CD14-positive monocyte (primary cell): ENCODE measurements around the gene GPX5. TPM values are rescaled to one million over a fixed set of nuclear protein-coding genes. Genes with fewer than 3 reads are reported as not detected.

Experiments used
- DNase-seq, 3 donors: peaks; one replicate each; pipeline ENCODE4 v3.0.0-alpha.2; 2011 to 2022
- H2AFZ ChIP-seq: 2 replicates; pipeline ENCODE4 v1.6.0; 2012; ENCODE audit warnings: mild to moderate bottlenecking, low read depth, low read length, inconsistent platforms; ENCODE audit not compliant: insufficient read depth, poor library complexity, severe bottlenecking
- H3K27ac ChIP-seq, 2 donors: 1 replicate in 1 of 2; 2 replicates in 1 of 2; pipeline ENCODE4 v1.5.1; 2012 to 2013; ENCODE audit warnings: low read length in 2 of 2, control low read depth in 1 of 2, inconsistent platforms in 1 of 2, low read depth in 1 of 2, mild to moderate bottlenecking in 1 of 2
- H3K27me3 ChIP-seq, 2 donors: one replicate each; pipeline versions ENCODE4 v1.6.0 to v1.6.1; 2011 to 2013; ENCODE audit warnings: low read length in 2 of 2; ENCODE audit not compliant: control insufficient read depth in 2 of 2, insufficient read depth in 2 of 2
- H3K36me3 ChIP-seq, 2 donors: replicated peaks in 1 of 2; 1 replicate in 1 of 2; 2 replicates in 1 of 2; pipeline versions ENCODE4 v1.5.1 to v1.6.1; 2012 to 2013; ENCODE audit warnings: low read length in 2 of 2, control low read depth in 1 of 2, inconsistent platforms in 1 of 2, mild to moderate bottlenecking in 1 of 2; ENCODE audit not compliant: insufficient read depth in 2 of 2, control insufficient read depth in 1 of 2
- H3K4me1 ChIP-seq, 2 donors: 1 replicate in 1 of 2; 2 replicates in 1 of 2; pipeline versions ENCODE4 v1.5.1 to v1.6.1; 2012 to 2013; ENCODE audit warnings: low read length in 2 of 2, control low read depth in 1 of 2, inconsistent platforms in 1 of 2, mild to moderate bottlenecking in 1 of 2, moderate library complexity in 1 of 2; ENCODE audit not compliant: insufficient read depth in 2 of 2, control insufficient read depth in 1 of 2
- H3K4me2 ChIP-seq: replicated peaks from 2 replicates; pipeline ENCODE3; 2012; ENCODE audit warnings: low read length, moderate library complexity, mild to moderate bottlenecking; ENCODE audit not compliant: poor library complexity, severe bottlenecking; ENCODE audit errors: extremely low read depth
- H3K4me3 ChIP-seq, 3 experiments: fragments of 200-600 bp in 1 of 3; sonication (generic) in 1 of 3; replicated peaks in 1 of 3; 1 replicate in 2 of 3; 2 replicates in 1 of 3; pipeline ENCODE4 v1.5.1; 2011 to 2013; ENCODE audit warnings: low read length in 3 of 3, mild to moderate bottlenecking in 3 of 3, control low read depth in 2 of 3, low read depth in 2 of 3, inconsistent platforms in 1 of 3, moderate library complexity in 1 of 3
- H3K79me2 ChIP-seq: 2 replicates; pipeline ENCODE4 v1.6.0; 2012; ENCODE audit warnings: mild to moderate bottlenecking, control low read depth, inconsistent platforms, low read length, moderate library complexity; ENCODE audit not compliant: insufficient read depth
- H3K9ac ChIP-seq: 2 replicates; pipeline ENCODE4 v1.6.0; 2017; ENCODE audit warnings: low read length, mild to moderate bottlenecking; ENCODE audit not compliant: insufficient read depth, poor library complexity, severe bottlenecking
- H3K9me3 ChIP-seq, 2 donors: replicated peaks in 1 of 2; 1 replicate in 1 of 2; 2 replicates in 1 of 2; pipeline versions ENCODE4 v1.5.1 to v1.6.1; 2012 to 2013; ENCODE audit warnings: low read length in 2 of 2, control low read depth in 1 of 2; ENCODE audit not compliant: control insufficient read depth in 1 of 2, insufficient read depth in 1 of 2
- H4K20me1 ChIP-seq: 2 replicates; pipeline ENCODE4 v1.6.0; 2012; ENCODE audit warnings: mild to moderate bottlenecking, low read length, control low read depth, moderate library complexity; ENCODE audit not compliant: insufficient read depth
- H3K27ac Mint-ChIP-seq, 7 donors: one replicate each; pipeline ENCODE4 v1.8.0; 2020; ENCODE audit warnings: mild to moderate bottlenecking in 7 of 7, mixed read lengths in 7 of 7, moderate library complexity in 6 of 7, inconsistent platforms in 2 of 7
- H3K27me3 Mint-ChIP-seq, 3 donors: one replicate each; pipeline ENCODE4 v1.8.0; 2021 to 2022; ENCODE audit warnings: low read depth in 3 of 3, mild to moderate bottlenecking in 3 of 3, mixed read lengths in 3 of 3, moderate library complexity in 3 of 3, inconsistent platforms in 1 of 3
- H3K36me3 Mint-ChIP-seq, 2 donors: one replicate each; pipeline ENCODE4 v1.8.0; 2020; ENCODE audit warnings: mixed read lengths in 2 of 2, inconsistent platforms in 1 of 2, mild to moderate bottlenecking in 1 of 2
- H3K4me1 Mint-ChIP-seq: one replicate; pipeline ENCODE4 v1.8.0; 2020; ENCODE audit warnings: mild to moderate bottlenecking, mixed read lengths
- H3K4me3 Mint-ChIP-seq, 2 donors: one replicate each; pipeline ENCODE4 v1.8.0; 2020; ENCODE audit warnings: mild to moderate bottlenecking in 2 of 2, mixed read lengths in 2 of 2, moderate library complexity in 1 of 2
- H3K9me3 Mint-ChIP-seq, 7 donors: one replicate each; pipeline ENCODE4 v1.8.0; 2020 to 2022; ENCODE audit warnings: mixed read lengths in 7 of 7, mild to moderate bottlenecking in 6 of 7, moderate library complexity in 6 of 7, inconsistent platforms in 2 of 7
- WGBS: methylation state at CpG from one replicate; pipeline ENCODE4 v1.1.5; 2013; ENCODE audit warnings: missing lambda C conversion rate; ENCODE audit not compliant: insufficient coverage; 5-methylcytosine and 5-hydroxymethylcytosine counted together
- intact Hi-C, 2 donors: fragments of 100-400 bp; cut with micrococcal nuclease; formaldehyde crosslinking; loops; one replicate each; pipeline versions ENCODE4 v1.15.0 to v1.15.1; 2023
- polyA plus RNA-seq, 3 donors: library from polyadenylated mRNA; depleted of rRNA in 1 of 3; unstranded in 2 of 3; stranded (reverse) in 1 of 3; fragments of 300-500 nt in 2 of 3; fragments of >200 nt in 1 of 3; fragmentation: Illumina TruSeq in 2 of 3; gene quantifications; 1 replicate in 2 of 3; 2 replicates in 1 of 3; pipeline ENCODE4 v1.2.3, GENCODE V29; 2012 to 2021
- TF ChIP-seq, protein P1 (sequence below): fragments of 200-600 bp; IDR thresholded peaks from one replicate; pipeline ENCODE4 v1.8.0; 2022; ENCODE audit warnings: antibody characterized with exemption, mild to moderate bottlenecking

GPX5 gene
- polyA plus RNA-seq, 3 donors, result not detected

DNA sequence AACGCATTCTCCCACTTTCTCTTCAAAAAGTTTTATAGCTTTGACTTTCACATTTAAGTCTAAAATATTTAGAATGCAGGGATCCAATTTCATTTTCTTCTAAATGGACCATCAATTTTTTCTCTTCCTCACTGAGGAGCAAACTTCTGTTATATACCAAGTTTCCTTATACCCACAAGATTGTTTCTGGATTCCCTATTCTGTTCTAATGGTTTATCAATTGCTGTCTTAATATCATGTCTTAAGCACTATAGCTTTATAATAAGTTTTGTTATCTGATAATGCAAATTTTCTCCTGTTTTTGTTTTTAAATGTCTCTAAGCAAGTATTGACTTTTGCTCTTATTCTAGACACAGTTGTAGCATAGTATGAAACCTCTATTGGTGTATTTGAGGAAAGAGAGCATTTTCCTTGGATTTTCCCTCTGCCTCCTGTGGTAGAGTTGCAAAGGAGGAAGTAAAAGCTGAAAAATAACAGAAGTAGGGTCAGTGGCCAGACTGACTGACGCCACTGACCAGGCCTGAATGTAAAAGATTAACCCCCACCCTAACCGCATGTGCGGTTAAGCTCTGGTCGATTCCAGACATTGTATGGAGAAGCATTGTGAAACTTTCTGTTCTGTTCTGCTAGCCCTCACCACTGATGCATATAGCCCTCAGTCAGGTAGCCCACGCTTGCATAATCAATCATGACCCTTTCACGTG, 40.3 kb downstream of the GPX5 start:
- Histone ChIP-seq H3K27me3 (peaks cover 0 to 8% of the 10 kb centered on the region in 2 donors), H3K4me3 (no peak overlapping the region), H3K36me3 (no peaks in the 10 kb centered on the region), H3K9ac (no peak overlapping the region), H3K4me2 (no peak overlapping the region), H4K20me1 (no peaks in the 10 kb centered on the region), H3K4me1 (no peaks in the 10 kb centered on the region), H3K27ac (no peak overlapping the region), H3K79me2 (no peaks in the 10 kb centered on the region), H2AFZ (no peak overlapping the region), H3K9me3 (no peaks in the 10 kb centered on the region)
- intact Hi-C loops, result no loop called here
- TF ChIP-seq, protein P1, sequence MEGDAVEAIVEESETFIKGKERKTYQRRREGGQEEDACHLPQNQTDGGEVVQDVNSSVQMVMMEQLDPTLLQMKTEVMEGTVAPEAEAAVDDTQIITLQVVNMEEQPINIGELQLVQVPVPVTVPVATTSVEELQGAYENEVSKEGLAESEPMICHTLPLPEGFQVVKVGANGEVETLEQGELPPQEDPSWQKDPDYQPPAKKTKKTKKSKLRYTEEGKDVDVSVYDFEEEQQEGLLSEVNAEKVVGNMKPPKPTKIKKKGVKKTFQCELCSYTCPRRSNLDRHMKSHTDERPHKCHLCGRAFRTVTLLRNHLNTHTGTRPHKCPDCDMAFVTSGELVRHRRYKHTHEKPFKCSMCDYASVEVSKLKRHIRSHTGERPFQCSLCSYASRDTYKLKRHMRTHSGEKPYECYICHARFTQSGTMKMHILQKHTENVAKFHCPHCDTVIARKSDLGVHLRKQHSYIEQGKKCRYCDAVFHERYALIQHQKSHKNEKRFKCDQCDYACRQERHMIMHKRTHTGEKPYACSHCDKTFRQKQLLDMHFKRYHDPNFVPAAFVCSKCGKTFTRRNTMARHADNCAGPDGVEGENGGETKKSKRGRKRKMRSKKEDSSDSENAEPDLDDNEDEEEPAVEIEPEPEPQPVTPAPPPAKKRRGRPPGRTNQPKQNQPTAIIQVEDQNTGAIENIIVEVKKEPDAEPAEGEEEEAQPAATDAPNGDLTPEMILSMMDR, result no peak
- no peak for DNase-seq
- WGBS, result no CpG with 5 or more reads among the region's 7 CpGs
- no peak overlapping the region for H3K27ac Mint-ChIP-seq
- no peak overlapping the region for H3K4me3 Mint-ChIP-seq
- H3K36me3 Mint-ChIP-seq, result no peaks in the 10 kb centered on the region
- peaks cover 2 to 15% (median 2%) of the 10 kb centered on the region in 3 donors for H3K27me3 Mint-ChIP-seq
- H3K4me1 Mint-ChIP-seq, result no peaks in the 10 kb centered on the region
- H3K9me3 Mint-ChIP-seq, result peaks cover 0 to 6% (median 2%) of the 10 kb centered on the region in 7 donors

- Histone ChIP-seq H3K9ac (no peak overlapping the region), H3K4me1 (no peaks in the 10 kb centered on the region), H3K4me3 (no peak overlapping the region), H3K36me3 (no peaks in the 10 kb centered on the region), H2AFZ (no peak overlapping the region), H4K20me1 (no peaks in the 10 kb centered on the region), H3K4me2 (no peak overlapping the region), H3K27me3 (peaks cover 0 to 8% of the 10 kb centered on the region in 2 donors), H3K9me3 (no peaks in the 10 kb centered on the region), H3K27ac (no peak overlapping the region), H3K79me2 (no peaks in the 10 kb centered on the region)
- Mint-ChIP-seq H3K27ac (no peak overlapping the region), H3K36me3 (no peaks in the 10 kb centered on the region), H3K4me3 (no peak overlapping the region), H3K27me3 (peaks cover 2 to 11% (median 2%) of the 10 kb centered on the region in 3 donors), H3K4me1 (no peaks in the 10 kb centered on the region), H3K9me3 (peaks cover 0 to 4% (median 2%) of the 10 kb centered on the region in 7 donors)
- DNase-seq, result no peak
- TF ChIP-seq, protein P1, result no peak
- 100% methylated on average over 4 of the region's 12 CpGs for WGBS
- intact Hi-C loops, result no loop called here
Measured at GRCh38 chr6:28566527-28567252, 41.0 kb downstream of the GPX5 start.
